ENCODE results near the gene IFNA14. TPM values are rescaled to one million over a fixed set of nuclear protein-coding genes. Genes with fewer than 3 reads are reported as not detected.

IFNA14 gene
- not detected for total RNA-seq

DNA sequence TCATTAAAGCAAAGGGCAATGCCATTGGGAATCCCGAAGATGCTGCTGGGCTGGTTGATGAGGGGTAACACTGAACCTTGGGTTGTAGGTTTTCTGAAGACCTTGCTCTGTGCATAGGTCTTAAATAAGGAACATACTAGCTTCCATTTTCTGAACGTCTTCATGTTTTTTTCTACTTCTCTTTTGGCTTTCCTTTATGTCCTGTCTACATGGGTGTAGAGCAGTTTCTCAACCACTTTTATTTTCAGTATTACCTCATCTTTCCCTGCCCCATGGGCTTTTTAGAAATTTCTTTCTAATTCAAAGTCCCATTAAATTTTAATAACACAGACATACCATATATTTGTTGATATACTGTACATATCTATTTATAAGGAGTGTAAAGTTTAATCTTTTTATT lies at the start of gene IFNA14:
Gene IFNA14 (minus strand): TSS at position 95 of the 400 bp plus-strand sequence. CDS start 70 bp downstream, at position 25.
- TF ChIP-seq, protein P1, sequence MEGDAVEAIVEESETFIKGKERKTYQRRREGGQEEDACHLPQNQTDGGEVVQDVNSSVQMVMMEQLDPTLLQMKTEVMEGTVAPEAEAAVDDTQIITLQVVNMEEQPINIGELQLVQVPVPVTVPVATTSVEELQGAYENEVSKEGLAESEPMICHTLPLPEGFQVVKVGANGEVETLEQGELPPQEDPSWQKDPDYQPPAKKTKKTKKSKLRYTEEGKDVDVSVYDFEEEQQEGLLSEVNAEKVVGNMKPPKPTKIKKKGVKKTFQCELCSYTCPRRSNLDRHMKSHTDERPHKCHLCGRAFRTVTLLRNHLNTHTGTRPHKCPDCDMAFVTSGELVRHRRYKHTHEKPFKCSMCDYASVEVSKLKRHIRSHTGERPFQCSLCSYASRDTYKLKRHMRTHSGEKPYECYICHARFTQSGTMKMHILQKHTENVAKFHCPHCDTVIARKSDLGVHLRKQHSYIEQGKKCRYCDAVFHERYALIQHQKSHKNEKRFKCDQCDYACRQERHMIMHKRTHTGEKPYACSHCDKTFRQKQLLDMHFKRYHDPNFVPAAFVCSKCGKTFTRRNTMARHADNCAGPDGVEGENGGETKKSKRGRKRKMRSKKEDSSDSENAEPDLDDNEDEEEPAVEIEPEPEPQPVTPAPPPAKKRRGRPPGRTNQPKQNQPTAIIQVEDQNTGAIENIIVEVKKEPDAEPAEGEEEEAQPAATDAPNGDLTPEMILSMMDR (IDR thresholded peaks at IDR 0.05): no peak
- Histone ChIP-seq H3K36me3 (no peaks in the 10 kb centered on the region), H3K9me3 (no peaks in the 10 kb centered on the region), H3K27ac (no peak within 1 kb of the TSS), H3K27me3 (no peaks in the 10 kb centered on the region), H3K4me1 (no peaks in the 10 kb centered on the region), H3K4me3 (no peak within 1 kb of the TSS)
- no peak for DNase-seq (ENCODE audit: low spot score)

DNA sequence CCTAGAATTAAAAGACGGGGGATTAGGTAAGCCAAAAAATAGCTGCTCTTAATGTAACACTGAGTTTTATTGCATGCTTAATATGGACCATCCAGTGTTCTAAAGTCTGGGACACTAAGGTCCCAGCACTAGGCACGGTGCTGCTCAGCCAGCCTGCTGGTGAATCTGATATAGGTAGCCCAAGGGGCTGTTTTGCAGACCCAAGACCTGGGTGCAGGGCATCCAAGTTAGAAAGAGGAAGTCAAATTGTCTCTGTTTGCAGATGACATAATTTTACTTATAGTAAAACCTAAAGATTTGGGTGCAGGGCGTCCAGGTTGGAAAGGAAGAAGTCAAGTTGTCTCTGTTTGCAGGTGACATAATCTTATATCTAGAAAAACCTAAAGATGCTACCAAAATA lies 47.5 kb upstream of the IFNA14 start:
- TF ChIP-seq, protein P1 (IDR thresholded peaks at IDR 0.05): no peak

DNA sequence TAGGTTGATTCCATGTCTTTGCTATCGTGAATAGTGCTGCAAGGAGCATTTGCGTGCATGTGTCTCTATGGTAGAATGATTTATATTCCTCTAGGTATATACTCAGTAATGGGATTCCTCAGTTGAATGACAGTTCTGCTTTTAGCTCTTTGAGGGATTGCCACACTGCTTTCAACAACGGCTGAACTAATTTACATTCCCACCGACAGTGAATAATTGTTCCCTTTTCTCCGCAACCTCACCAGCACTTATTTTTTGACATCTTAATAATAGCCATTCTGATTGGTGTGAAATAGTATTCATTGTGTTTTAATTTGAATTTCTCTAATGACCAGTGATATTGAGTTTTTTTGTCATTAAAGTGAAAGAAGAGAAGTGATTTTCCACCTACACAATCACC lies 46.9 kb upstream of the IFNA14 start:
- Histone ChIP-seq H3K4me1 (no peaks in the 10 kb centered on the region), H3K4me3 (no peak overlapping the region), H3K9me3 (no peaks in the 10 kb centered on the region), H3K27me3 (no peaks in the 10 kb centered on the region), H3K36me3 (no peaks in the 10 kb centered on the region), H3K27ac (no peak overlapping the region)
- DNase-seq (ENCODE audit: low spot score): no peak
- TF ChIP-seq, protein P1 (IDR thresholded peaks at IDR 0.05): no peak

More for the DNA sequence above, 47.5 kb upstream of the IFNA14 start:
- H3K27me3 ChIP-seq: no peaks in the 10 kb centered on the region
- no peaks in the 10 kb centered on the region for H3K36me3 ChIP-seq
- H3K4me1 ChIP-seq: no peaks in the 10 kb centered on the region
- no peak overlapping the region for H3K27ac ChIP-seq
- H3K4me3 ChIP-seq: no peak overlapping the region
- no peak for DNase-seq (ENCODE audit: low spot score)
- H3K9me3 ChIP-seq: no peaks in the 10 kb centered on the region

DNA sequence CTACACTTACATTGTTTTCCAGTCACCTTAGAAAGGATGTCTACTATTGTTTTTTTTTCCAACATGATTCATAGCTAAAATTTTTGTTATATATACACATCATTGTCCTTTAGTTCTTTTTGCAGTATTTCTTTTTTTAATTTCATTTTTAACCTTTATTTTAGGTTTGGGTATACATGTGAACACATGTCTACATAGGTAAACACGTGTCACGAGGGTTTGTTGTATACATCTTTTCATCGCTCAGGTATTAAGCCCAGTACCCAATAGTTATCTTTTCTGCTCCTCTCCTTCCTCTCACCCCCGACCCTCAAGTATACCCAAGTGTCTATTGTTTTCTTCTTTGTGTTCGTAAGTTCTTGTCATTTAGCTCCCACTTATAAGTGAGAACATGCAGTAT lies 46.3 kb upstream of the IFNA14 start:
- Histone ChIP-seq H3K9me3 (no peaks in the 10 kb centered on the region), H3K4me1 (no peaks in the 10 kb centered on the region), H3K4me3 (no peak overlapping the region), H3K27ac (no peak overlapping the region), H3K27me3 (no peaks in the 10 kb centered on the region), H3K36me3 (no peaks in the 10 kb centered on the region)
- TF ChIP-seq, protein P1 (IDR thresholded peaks at IDR 0.05): no peak
- no peak for DNase-seq (ENCODE audit: low spot score)

DNA sequence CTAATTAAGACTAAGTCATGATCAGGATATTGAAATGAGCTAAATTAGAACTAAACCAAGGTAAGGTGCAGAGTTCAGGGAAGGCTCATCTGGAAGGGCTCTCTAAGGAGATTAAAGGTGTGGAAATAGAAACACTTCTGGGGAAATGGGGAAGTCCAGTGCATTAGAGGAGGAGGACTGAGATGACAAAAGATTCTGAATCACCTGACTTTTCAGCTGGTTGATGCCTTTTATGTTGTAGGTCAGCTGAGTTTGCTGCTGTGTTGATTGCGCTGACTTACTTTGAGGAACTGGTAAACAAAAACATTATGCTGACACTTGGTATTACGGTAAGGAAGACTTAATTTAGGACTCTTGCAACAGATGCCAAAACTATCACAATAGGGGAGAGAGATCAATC lies 41.5 kb upstream of the IFNA14 start:
- H3K9me3 ChIP-seq: no peaks in the 10 kb centered on the region
- H3K4me3 ChIP-seq: no peak overlapping the region
- H3K27ac ChIP-seq: no peak overlapping the region
- DNase-seq (ENCODE audit: low spot score): no peak
- no peaks in the 10 kb centered on the region for H3K36me3 ChIP-seq
- H3K4me1 ChIP-seq: no peaks in the 10 kb centered on the region
- H3K27me3 ChIP-seq: no peaks in the 10 kb centered on the region
- TF ChIP-seq, protein P1 (IDR thresholded peaks at IDR 0.05): no peak

DNA sequence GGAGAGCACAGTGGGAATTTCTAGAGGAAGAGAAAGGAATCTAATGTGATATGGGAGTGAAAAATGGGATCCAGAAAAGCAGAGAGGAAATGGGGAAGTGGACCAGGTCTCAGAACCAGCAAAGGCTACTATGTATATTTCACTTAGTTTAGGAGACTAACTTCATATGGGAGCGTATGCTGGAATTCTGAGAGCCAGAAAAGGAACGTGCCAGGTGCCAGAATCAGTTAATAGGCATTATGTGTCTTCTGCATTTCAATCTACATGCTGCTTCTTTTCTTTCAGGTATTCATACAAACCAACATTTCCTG lies 28.5 kb upstream of the IFNA14 start:
- no peak for DNase-seq (ENCODE audit: low spot score)
- H3K36me3 ChIP-seq: no peaks in the 10 kb centered on the region
- no peak overlapping the region for H3K4me3 ChIP-seq
- TF ChIP-seq, protein P1 (IDR thresholded peaks at IDR 0.05): no peak
- H3K27ac ChIP-seq: no peak overlapping the region
- H3K9me3 ChIP-seq: no peaks in the 10 kb centered on the region
- H3K4me1 ChIP-seq: no peaks in the 10 kb centered on the region
- no peaks in the 10 kb centered on the region for H3K27me3 ChIP-seq
